ENCODE data around the gene GZMM. TPM values are rescaled to one million over a fixed set of nuclear protein-coding genes. Genes with fewer than 3 reads are reported as not detected.

GZMM gene
- total and polyA plus RNA-seq, 2 of the 13 experiments (the other 11 are each of a cell fraction or from before 2014, with no cell fraction given) = 0.07 TPM; not detected in 1

GRCh38 chr19:575527-576506 is 32.0 kb downstream of the GZMM start (continued):
- TF ChIP-seq TAF1 (CRISPR knock-in tag; IDR thresholded peaks at IDR 0.05) (no peak), SALL2 (CRISPR knock-in tag; IDR thresholded peaks at IDR 0.05) (no peak), AGO2 (optimal IDR thresholded peaks at IDR 0.05; ENCODE audit: low read depth, low read length) (peak; percentile 28), AKAP8 (CRISPR knock-in tag; IDR thresholded peaks at IDR 0.05) (peak; percentile 77; the same call in 1 of the 2 replicates), ZNF446 (CRISPR knock-in tag; IDR thresholded peaks at IDR 0.05) (no peak), EP300 (IDR thresholded peaks at IDR 0.05; ENCODE audit: low read depth in 2 of 2, low read length in 2 of 2) (no peak), EP300 (CRISPR knock-in tag; IDR thresholded peaks at IDR 0.05; ENCODE audit: borderline replicate concordance) (no peak), ZC3H4 (CRISPR knock-in tag; IDR thresholded peaks at IDR 0.05; ENCODE audit: borderline replicate concordance) (no peak), ATF4 (CRISPR knock-in tag; IDR thresholded peaks at IDR 0.05) (no peak), ZNF235 (CRISPR knock-in tag; IDR thresholded peaks at IDR 0.05; ENCODE audit: borderline replicate concordance) (no peak), ZNF414 (CRISPR knock-in tag; IDR thresholded peaks at IDR 0.05) (no peak), ZNF713 (CRISPR knock-in tag; IDR thresholded peaks at IDR 0.05) (no peak), PBX2 (CRISPR knock-in tag; IDR thresholded peaks at IDR 0.05) (no peak), NR2C2 (CRISPR knock-in tag; IDR thresholded peaks at IDR 0.05; ENCODE audit: borderline replicate concordance) (no peak), PATZ1 (CRISPR knock-in tag; IDR thresholded peaks at IDR 0.05) (0 out of 2 replicates have a peak, but pooled peaks have one; percentile 7), IKZF1 (IDR thresholded peaks at IDR 0.05) (no peak)

All from HepG2 (cell line).